Measurements from ENCODE around the gene ANAPC5. TPM values are rescaled to one million over a fixed set of nuclear protein-coding genes. Genes with fewer than 3 reads are reported as not detected.

The ANAPC5 gene
- total RNA-seq, 1 donor from 2014 or later, result 79.7 TPM

GRCh38 chr12:121264135-121264534 lies 88.1 kb downstream of the ANAPC5 start:
- no peak for TF ChIP-seq CTCF (IDR thresholded peaks at IDR 0.05)
- peaks cover 92% of the 10 kb centered on the region for H3K36me3 ChIP-seq
- no peaks in the 10 kb centered on the region for H3K4me1 ChIP-seq
- no peaks in the 10 kb centered on the region for H3K9me3 ChIP-seq
- no peak overlapping the region for H3K27ac ChIP-seq
- DNase-seq (no peak), ATAC-seq (no peak)
- intact Hi-C loops (cut with DNase I), result no loop called here
- no peaks in the 10 kb centered on the region for H3K27me3 ChIP-seq (ENCODE audit: low read depth)
- H3K4me3 ChIP-seq, result no peak overlapping the region

GRCh38 chr12:121263206-121263935 lies 88.8 kb downstream of the ANAPC5 start:
- H3K36me3 ChIP-seq, result peaks cover 92% of the 10 kb centered on the region
- ATAC-seq (no peak), DNase-seq (no peak)

GRCh38 chr12:121261398-121261797 lies 90.8 kb downstream of the ANAPC5 start:
- peaks cover 98% of the 10 kb centered on the region for H3K36me3 ChIP-seq
- H3K4me3 ChIP-seq, result no peak overlapping the region
- no peaks in the 10 kb centered on the region for H3K9me3 ChIP-seq
- H3K4me1 ChIP-seq, result no peaks in the 10 kb centered on the region
- intact Hi-C loops (cut with DNase I), result no loop called here
- H3K27ac ChIP-seq, result no peak overlapping the region
- no peaks in the 10 kb centered on the region for H3K27me3 ChIP-seq (ENCODE audit: low read depth)
- no peak for ATAC-seq
- DNase-seq, result no peak
- no peak for TF ChIP-seq CTCF (IDR thresholded peaks at IDR 0.05)

More at GRCh38 chr12:121263206-121263935, 88.8 kb downstream of the ANAPC5 start:
- TF ChIP-seq CTCF (IDR thresholded peaks at IDR 0.05), result no peak
- Histone ChIP-seq H3K27ac (no peak overlapping the region), H3K4me1 (no peaks in the 10 kb centered on the region), H3K27me3 (ENCODE audit: low read depth) (no peaks in the 10 kb centered on the region), H3K9me3 (no peaks in the 10 kb centered on the region), H3K4me3 (no peak overlapping the region)
- intact Hi-C loops (cut with DNase I), result no loop called here

GRCh38 chr12:121260091-121260490 lies 92.1 kb downstream of the ANAPC5 start:
- Histone ChIP-seq H3K27ac (no peak overlapping the region), H3K9me3 (no peaks in the 10 kb centered on the region), H3K4me1 (no peaks in the 10 kb centered on the region), H3K36me3 (peaks cover 91% of the 10 kb centered on the region), H3K27me3 (ENCODE audit: low read depth) (no peaks in the 10 kb centered on the region), H3K4me3 (no peak overlapping the region)
- TF ChIP-seq CTCF (IDR thresholded peaks at IDR 0.05), result no peak
- intact Hi-C loops (cut with DNase I), result no loop called here
- no peak for DNase-seq
- no peak for ATAC-seq

GRCh38 chr12:121259074-121259473 lies 93.1 kb downstream of the ANAPC5 start:
- Histone ChIP-seq H3K4me3 (no peak overlapping the region), H3K36me3 (peaks cover 91% of the 10 kb centered on the region), H3K9me3 (no peaks in the 10 kb centered on the region), H3K27me3 (ENCODE audit: low read depth) (no peaks in the 10 kb centered on the region), H3K27ac (no peak overlapping the region), H3K4me1 (no peaks in the 10 kb centered on the region)
- DNase-seq, result no peak
- TF ChIP-seq CTCF (IDR thresholded peaks at IDR 0.05), result no peak
- ATAC-seq, result no peak
- intact Hi-C loops (cut with DNase I), result no loop called here

Other genes starting within 250 kb of the ANAPC5 start
- gene P2RX7, start 219.5 kb downstream of the ANAPC5 start, total RNA-seq, result 20.5 TPM
- 65.8 TPM for gene P2RX4, start 142.3 kb downstream of the ANAPC5 start, total RNA-seq
- gene CAMKK2, start 55.7 kb downstream of the ANAPC5 start, total RNA-seq, result 40.4 TPM
- 23.0 TPM for gene RNF34, start 47.7 kb upstream of the ANAPC5 start, total RNA-seq
- 36.8 TPM for gene KDM2B, start 228.6 kb upstream of the ANAPC5 start, total RNA-seq